ENCODE measurements around the gene EIF4G1. TPM values are rescaled to one million over a fixed set of nuclear protein-coding genes. Genes with fewer than 3 reads are reported as not detected.

Gene EIF4G1
- 247 to 263 TPM (median 260 TPM) in 5 replicates for total RNA-seq (2022; extraction: Qiagen RNA extraction)

GRCh38 chr3:184314363-184314699 is at the start of gene EIF4G1:
Gene EIF4G1 (plus strand): TSS chr3:184314606. CDS start chr3:184315797, 1,191 bp downstream.

GRCh38 chr3:184275961-184276910 is 38.2 kb upstream of the EIF4G1 start, which contains the start of gene ECE2:
Gene ECE2 (plus strand): TSS chr3:184276022. CDS start chr3:184276154, 132 bp downstream.

GRCh38 chr3:184298759-184299487 is 15.5 kb upstream of the EIF4G1 start, which contains the start of gene PSMD2:
Gene PSMD2 (plus strand): TSS chr3:184299241. CDS start chr3:184299267, 26 bp downstream.

GRCh38 chr3:184337399-184337714 is 23.0 kb downstream of the EIF4G1 start, which contains the start of gene FAM131A:
Gene FAM131A (plus strand): TSS chr3:184337600. CDS start chr3:184337631, 31 bp downstream.

GRCh38 chr3:184361532-184361931 is 47.1 kb downstream of the EIF4G1 start, which contains the start of the genes CLCN2 and POLR2H:
Gene CLCN2 (minus strand): TSS chr3:184361605. CDS start chr3:184361479, 126 bp downstream.
Gene POLR2H (plus strand): TSS chr3:184361710. CDS start chr3:184363493, 1,783 bp downstream.

GRCh38 chr3:184377882-184378445 is 63.6 kb downstream of the EIF4G1 start, which contains the start of gene THPO:
Gene THPO (minus strand): TSS chr3:184378207. CDS start chr3:184376259, 1,948 bp downstream.

GRCh38 chr3:184379358-184380184 is 65.2 kb downstream of the EIF4G1 start, which contains the start of gene CHRD:
Gene CHRD (plus strand): TSS chr3:184380054. CDS start chr3:184380319, 265 bp downstream.

Other genes starting within 250 kb of the EIF4G1 start
- gene HTR3E, start 217.5 kb upstream of the EIF4G1 start, total RNA-seq (2022; extraction: Qiagen RNA extraction): not detected in 5 replicates
- gene EIF2B5, start 179.2 kb upstream of the EIF4G1 start, total RNA-seq (2022; extraction: Qiagen RNA extraction): 29.6 to 30.9 TPM (median 30.0 TPM) in 5 replicates
- gene DVL3, start 159.2 kb upstream of the EIF4G1 start, total RNA-seq (2022; extraction: Qiagen RNA extraction): 17.8 to 28.6 TPM (median 27.7 TPM) in 5 replicates
- gene AP2M1, start 139.8 kb upstream of the EIF4G1 start, total RNA-seq (2022; extraction: Qiagen RNA extraction): 307 to 325 TPM (median 321 TPM) in 5 replicates
- 30.4 to 38.0 TPM (median 36.0 TPM) in 5 replicates for gene ABCF3, start 128.4 kb upstream of the EIF4G1 start, total RNA-seq (2022; extraction: Qiagen RNA extraction)
- gene VWA5B2, start 85.0 kb upstream of the EIF4G1 start, total RNA-seq (2022; extraction: Qiagen RNA extraction): 0.40 to 0.73 TPM (median 0.55 TPM) in 5 replicates
- gene ALG3, start 65.6 kb upstream of the EIF4G1 start, total RNA-seq (2022; extraction: Qiagen RNA extraction): 59.2 to 88.0 TPM (median 77.6 TPM) in 5 replicates
- gene EEF1AKMT4, start 64.9 kb upstream of the EIF4G1 start, total RNA-seq (2022; extraction: Qiagen RNA extraction): 9.9 to 14.1 TPM (median 12.6 TPM) in 5 replicates
- gene CAMK2N2, start 53.1 kb upstream of the EIF4G1 start, total RNA-seq (2022; extraction: Qiagen RNA extraction): 0.87 to 1.4 TPM (median 1.3 TPM) in 5 replicates
- gene ECE2, start 38.6 kb upstream of the EIF4G1 start, total RNA-seq (2022; extraction: Qiagen RNA extraction): not detected in 5 replicates
- gene PSMD2, start 15.4 kb upstream of the EIF4G1 start, total RNA-seq (2022; extraction: Qiagen RNA extraction): 303 to 385 TPM (median 316 TPM) in 5 replicates
- gene FAM131A, start 23.0 kb downstream of the EIF4G1 start, total RNA-seq (2022; extraction: Qiagen RNA extraction): 7.0 to 12.5 TPM (median 10.7 TPM) in 5 replicates
- gene CLCN2, start 47.0 kb downstream of the EIF4G1 start, total RNA-seq (2022; extraction: Qiagen RNA extraction): 4.2 to 6.1 TPM (median 5.8 TPM) in 5 replicates
- 69.1 to 84.0 TPM (median 75.7 TPM) in 5 replicates for gene POLR2H, start 47.1 kb downstream of the EIF4G1 start, total RNA-seq (2022; extraction: Qiagen RNA extraction)
- gene THPO, start 63.6 kb downstream of the EIF4G1 start, total RNA-seq (2022; extraction: Qiagen RNA extraction): 0.06 to 0.07 TPM in 2 of 5 replicates, not detected in the others
- gene CHRD, start 65.4 kb downstream of the EIF4G1 start, total RNA-seq (2022; extraction: Qiagen RNA extraction): 0.13 to 0.48 TPM (median 0.16 TPM) in 5 replicates
- gene EPHB3, start 247.2 kb downstream of the EIF4G1 start, total RNA-seq (2022; extraction: Qiagen RNA extraction): 0.29 to 0.50 TPM (median 0.30 TPM) in 5 replicates

All from A549 treated with CORT108297 at 1 μM for 4 hours (cell line).